Heart left ventricle (tissue), 16 donors: ENCODE results near the gene CTF1. TPM values are rescaled to one million over a fixed set of nuclear protein-coding genes. Genes with fewer than 3 reads are reported as not detected.
"Not testable (repeated sequence)": the region's sequence is repeated elsewhere in the genome, so short reads cannot be mapped to it uniquely, and the experiment has no call there.

Experiments
- ATAC-seq, 4 donors: fragments of 200-7000 bp; cut with Tn5 transposase; one replicate each; pipeline ENCODE4 v1.9.1; 2020 to 2022; ENCODE audit warnings: moderate library complexity in 4 of 4, mild to moderate bottlenecking in 3 of 4, moderate number of reproducible peaks in 1 of 4
- DNase-seq, 5 donors: peaks; one replicate each; pipeline ENCODE4 v3.0.0-alpha.2; 2020
- H3K27ac ChIP-seq, 12 donors: fragments of 200-600 bp; sonication (generic) in 4 of 12; one replicate each; pipeline versions ENCODE4 v1.5.0 to v1.8.0; 2016 to 2022; ENCODE audit warnings: mild to moderate bottlenecking in 2 of 12
- H3K27me3 ChIP-seq, 9 donors: fragments of 200-600 bp; sonication (generic) in 2 of 9; one replicate each; pipeline versions ENCODE4 v1.5.1 to v1.8.0; 2016 to 2022; ENCODE audit warnings: mild to moderate bottlenecking in 3 of 9
- H3K36me3 ChIP-seq, 9 donors: fragments of 200-600 bp; sonication (generic) in 2 of 9; one replicate each; pipeline versions ENCODE4 v1.5.0 to v1.8.0; 2018 to 2022; ENCODE audit warnings: mild to moderate bottlenecking in 2 of 9
- H3K4me1 ChIP-seq, 12 donors: fragments of 200-600 bp; sonication (generic) in 4 of 12; one replicate each; pipeline versions ENCODE4 v1.5.0 to v1.8.0; 2016 to 2022; ENCODE audit warnings: mild to moderate bottlenecking in 3 of 12
- H3K4me3 ChIP-seq, 12 donors: fragments of 200-600 bp; sonication (generic) in 4 of 12; one replicate each; pipeline versions ENCODE4 v1.5.0 to v1.8.0; 2017 to 2022; ENCODE audit warnings: mild to moderate bottlenecking in 9 of 12, moderate library complexity in 4 of 12
- H3K9me3 ChIP-seq, 12 donors: fragments of 200-600 bp; sonication (generic) in 4 of 12; one replicate each; pipeline versions ENCODE4 v1.5.0 to v1.8.0; 2016 to 2022; ENCODE audit warnings: mild to moderate bottlenecking in 1 of 12
- CTCF ChIP-seq, 12 donors: fragments of 200-600 bp; sonication (generic) in 4 of 12; IDR thresholded peaks; one replicate each; pipeline versions ENCODE4 v1.5.0 to v1.8.0; 2018 to 2022; ENCODE audit warnings: antibody characterized with exemption in 12 of 12, mild to moderate bottlenecking in 5 of 12
- POLR2A ChIP-seq, 2 donors: fragments of 450-650 bp; IDR thresholded peaks; one replicate each; pipeline ENCODE4 v1.6.1; 2017; ENCODE audit warnings: antibody characterized with exemption in 2 of 2, mild to moderate bottlenecking in 2 of 2, moderate library complexity in 2 of 2
- WGBS, 4 donors: extraction: QIAGEN DNeasy Blood & Tissue Kit in 2 of 4; methylation state at CpG; one replicate each; pipeline versions ENCODE4 v1.1.5 to v1.1.7; 2013 to 2018; 5-methylcytosine and 5-hydroxymethylcytosine counted together
- intact Hi-C, 10 donors: fragments of 100-400 bp; cut with DNase I; formaldehyde crosslinking; loops; one replicate each; pipeline versions ENCODE4 v1.11.1 to v1.14.2; 2022
- polyA plus RNA-seq, 2 donors: library from polyadenylated mRNA; stranded (reverse); fragments of 200-250 nt; gene quantifications; one replicate each; pipeline ENCODE4 v1.2.3, GENCODE V29; 2013
- total RNA-seq, 9 donors: library from RNA; depleted of rRNA in 2 of 9; stranded (reverse); fragments of >200 nt in 2 of 9; fragmentation: NEBNext Ultra II Directional in 3 of 9; extraction: Animal tissue kit (Norgen Biotek cat#: 25700) in 3 of 9; gene quantifications; one replicate each; pipeline versions ENCODE4 v1.1.0 to v1.2.4, GENCODE V29; 2016 to 2023
- donor health status: ischemic (EF 13 %, LVEDD 7.1; RV severe dilation, severe dysfunction).
- donor health status: healthy with polysubstance abuse.
- donor health status: DM: no; HTN: yes; CAD: no.
- donor health status: DM: no; HTN: no; CAD: no.
- donor health status: ischemic (EF 25% LVEDD 6.9; RV normal size, moderate dysfunction).
- donor health status: ischemic (EF 25% LVEDD 5.7; RV mildly dilated, moderate dysfunction).
- donor health status: healthy.
- donor health status: DM: yes; HTN: yes; CAD: no.
- donor health status: ischemic (EF 35%, LVEDD 5.7; RV mildly dilated, moderate dysfunction).
- donor health status: nonischemic (EF 11% LVEDD 7.7; RV severe dilation, severe dysfunction).
- donor health status: DM: yes; HTN: yes; CAD: no.
- donor health status: PGD.
- donor health status: ischemic (EF 29% LVEDD 5.4; RV normal size, mild dysfunction).
- donor health status: nonischemic (EF 23%, LVEDD 6.1; RV moderate dilation, normal function).

CTF1 gene
- total and polyA plus RNA-seq, 11 donors, result 3.7 to 22.2 (median 12.2) TPM

GRCh38 chr16:30887927-30888326, 8.5 kb upstream of the CTF1 start:
- Histone ChIP-seq H3K4me3 (no peak overlapping the region), H3K36me3 (peaks cover 0 to 81% (median 72%) of the 10 kb centered on the region in 9 donors), H3K4me1 (peaks cover 0 to 11% (median 7%) of the 10 kb centered on the region in 12 donors), H3K9me3 (no peaks in the 10 kb centered on the region), H3K27ac (no peak overlapping the region), H3K27me3 (no peaks in the 10 kb centered on the region)
- TF ChIP-seq POLR2A (IDR thresholded peaks at IDR 0.05) (no peak), CTCF (IDR thresholded peaks at IDR 0.05) (no peak)
- ATAC-seq (no peak), DNase-seq (no peak)
- intact Hi-C loops, result no loop called here
- WGBS, 4 donors, result 82 to 88% (median 85%) methylated on average over 8 to 9 of the region's 9 CpGs

GRCh38 chr16:30888856-30889499, 7.4 kb upstream of the CTF1 start:
- no peaks in the 10 kb centered on the region for H3K9me3 ChIP-seq
- DNase-seq (no peak), ATAC-seq (no peak)
- no peaks in the 10 kb centered on the region for H3K27me3 ChIP-seq
- 79 to 84% (median 81%) methylated on average over 8 of the region's 8 CpGs for WGBS, 4 donors
- peaks cover 0 to 15% (median 11%) of the 10 kb centered on the region in 12 donors for H3K4me1 ChIP-seq
- H3K4me3 ChIP-seq, result no peak overlapping the region
- peaks cover 0 to 81% (median 72%) of the 10 kb centered on the region in 9 donors for H3K36me3 ChIP-seq
- TF ChIP-seq CTCF (IDR thresholded peaks at IDR 0.05) (no peak), POLR2A (IDR thresholded peaks at IDR 0.05) (no peak)
- H3K27ac ChIP-seq, result no peak overlapping the region
- intact Hi-C loops, result no loop called here

- H3K4me1 ChIP-seq, result peaks cover 0 to 20% (median 17%) of the 10 kb centered on the region in 12 donors
- H3K9me3 ChIP-seq, result no peaks in the 10 kb centered on the region
- 86 to 89% (median 86%) methylated on average over 5 of the region's 5 CpGs for WGBS, 4 donors
- TF ChIP-seq CTCF (IDR thresholded peaks at IDR 0.05), result no peak
- no peak for TF ChIP-seq POLR2A (IDR thresholded peaks at IDR 0.05)
- intact Hi-C loops, result loop anchor here in 1 of 10 donors (10.0 kb wide), 1 partner anchor 65 kb away; the partner anchor contains the start of gene SETD1A
- ATAC-seq (no peak), DNase-seq (no peak)
- H3K4me3 ChIP-seq, result no peak overlapping the region
- no peaks in the 10 kb centered on the region for H3K27me3 ChIP-seq
- H3K27ac ChIP-seq, result no peak overlapping the region
- peaks cover 0 to 79% (median 71%) of the 10 kb centered on the region in 9 donors for H3K36me3 ChIP-seq
These were observed 6.7 kb upstream of the CTF1 start for GRCh38 chr16:30889721-30890120.

- 89 to 94% (median 90%) methylated on average over 15 of the region's 15 CpGs for WGBS, 4 donors
- intact Hi-C loops, result loop anchor here in 1 of 10 donors (10.0 kb wide), 1 partner anchor 64 kb away; the partner anchor contains the start of gene SETD1A
These were observed 5.2 kb upstream of the CTF1 start for GRCh38 chr16:30891043-30891823.

More at GRCh38 chr16:30891043-30891823, 5.2 kb upstream of the CTF1 start:
- not testable (repeated sequence) for H3K27me3 ChIP-seq, H3K27ac ChIP-seq, H3K9me3 ChIP-seq, DNase-seq, H3K4me3 ChIP-seq, ATAC-seq
- Histone ChIP-seq H3K36me3 (peaks cover 0 to 64% (median 58%) of the 10 kb centered on the region in 9 donors), H3K4me1 (peaks cover 0 to 35% (median 29%) of the 10 kb centered on the region in 12 donors)
